HG02885 (cell line): Measurements from ENCODE around the gene HEXD.

Experiments used
- ATAC-seq: cut with Tn5 transposase; IDR thresholded peaks from one replicate; pipeline ENCODE4 v1.9.1; 2021; ENCODE audit warnings: mild to moderate bottlenecking; ENCODE audit not compliant: unreplicated experiment, poor library complexity

Gene HEXD

DNA sequence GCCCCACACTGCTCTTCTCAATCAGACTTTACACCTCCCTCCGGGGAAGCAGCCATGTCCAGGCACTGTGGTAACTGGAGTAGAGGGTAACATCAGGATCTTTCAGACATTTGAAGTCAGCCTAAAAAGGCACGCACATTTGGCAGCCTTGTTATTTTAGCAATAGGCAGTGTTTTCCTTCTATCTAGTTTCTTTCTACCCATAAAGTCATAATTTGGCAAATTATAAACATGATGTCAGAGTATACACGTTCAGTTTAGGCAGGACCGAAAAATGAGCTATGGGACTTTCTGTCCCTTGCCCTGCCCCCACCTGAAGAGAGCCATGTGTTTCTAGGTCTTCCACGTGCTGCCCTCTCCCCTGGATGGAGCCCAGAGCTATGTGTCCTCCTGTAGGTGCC is 61.5 kb downstream of the HEXD start:
- ATAC-seq: no peak

DNA sequence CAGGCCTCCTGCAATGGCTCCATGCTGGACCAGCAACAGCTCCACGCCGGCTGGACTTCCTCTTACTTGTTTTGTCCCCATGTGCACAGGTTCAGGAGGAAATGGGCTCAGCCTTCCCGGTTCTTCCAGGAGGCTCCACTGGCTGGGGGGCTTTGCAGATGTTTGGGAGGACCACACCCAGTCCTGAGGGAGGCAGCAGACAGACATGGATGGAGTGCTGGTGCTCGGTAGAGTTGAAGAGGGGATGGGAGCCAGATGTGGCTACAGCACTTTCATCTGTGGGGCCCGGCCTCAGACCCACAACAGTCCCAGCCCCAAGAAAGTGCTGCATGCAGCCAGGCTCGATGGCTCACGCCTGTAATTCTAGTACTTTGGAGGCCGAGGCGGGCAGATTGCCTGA is 62.2 kb downstream of the HEXD start:
- no peak for ATAC-seq

DNA sequence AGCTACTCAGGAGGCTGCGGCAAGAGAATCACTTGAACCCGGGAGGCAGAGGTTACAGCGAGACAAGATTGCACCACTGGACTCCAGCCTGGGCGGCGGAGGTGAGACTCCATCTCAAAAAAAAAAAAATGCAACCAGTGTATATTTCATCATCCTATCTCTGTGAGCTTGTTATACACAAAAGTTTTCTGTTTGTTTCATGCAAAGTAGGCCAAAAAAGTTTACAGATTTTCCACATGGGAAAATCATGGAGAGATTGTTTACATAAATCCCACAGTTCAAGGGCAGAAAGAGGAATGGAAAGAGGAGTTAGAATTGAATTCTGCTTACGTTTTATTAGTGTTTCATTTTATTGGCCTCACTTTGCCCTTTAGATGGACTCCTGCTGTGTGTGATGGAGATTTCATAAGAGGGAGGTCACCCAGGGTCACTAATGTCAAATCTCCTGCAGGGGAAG is 65.1 kb downstream of the HEXD start:
- ATAC-seq: no peak

DNA sequence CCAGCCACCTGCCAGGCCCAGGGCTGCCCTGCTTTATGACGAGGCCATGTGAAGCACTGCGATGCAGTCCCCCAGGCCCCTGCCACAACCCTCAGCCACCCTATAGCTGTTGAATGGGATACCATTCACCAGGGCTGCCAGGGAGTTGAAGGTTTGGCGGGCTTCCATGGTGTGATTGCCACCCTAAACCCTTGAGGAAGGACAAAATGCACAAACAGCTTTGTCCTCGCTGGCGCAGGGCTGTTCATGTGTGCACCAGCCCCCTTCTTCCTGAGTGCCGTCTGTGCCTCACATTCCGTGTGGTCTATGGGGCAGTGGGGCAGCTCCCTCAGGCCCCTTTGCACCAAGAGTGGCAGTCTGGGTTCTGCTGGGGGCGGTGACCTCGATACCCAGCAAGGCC is 65.7 kb downstream of the HEXD start:
- no peak for ATAC-seq

DNA sequence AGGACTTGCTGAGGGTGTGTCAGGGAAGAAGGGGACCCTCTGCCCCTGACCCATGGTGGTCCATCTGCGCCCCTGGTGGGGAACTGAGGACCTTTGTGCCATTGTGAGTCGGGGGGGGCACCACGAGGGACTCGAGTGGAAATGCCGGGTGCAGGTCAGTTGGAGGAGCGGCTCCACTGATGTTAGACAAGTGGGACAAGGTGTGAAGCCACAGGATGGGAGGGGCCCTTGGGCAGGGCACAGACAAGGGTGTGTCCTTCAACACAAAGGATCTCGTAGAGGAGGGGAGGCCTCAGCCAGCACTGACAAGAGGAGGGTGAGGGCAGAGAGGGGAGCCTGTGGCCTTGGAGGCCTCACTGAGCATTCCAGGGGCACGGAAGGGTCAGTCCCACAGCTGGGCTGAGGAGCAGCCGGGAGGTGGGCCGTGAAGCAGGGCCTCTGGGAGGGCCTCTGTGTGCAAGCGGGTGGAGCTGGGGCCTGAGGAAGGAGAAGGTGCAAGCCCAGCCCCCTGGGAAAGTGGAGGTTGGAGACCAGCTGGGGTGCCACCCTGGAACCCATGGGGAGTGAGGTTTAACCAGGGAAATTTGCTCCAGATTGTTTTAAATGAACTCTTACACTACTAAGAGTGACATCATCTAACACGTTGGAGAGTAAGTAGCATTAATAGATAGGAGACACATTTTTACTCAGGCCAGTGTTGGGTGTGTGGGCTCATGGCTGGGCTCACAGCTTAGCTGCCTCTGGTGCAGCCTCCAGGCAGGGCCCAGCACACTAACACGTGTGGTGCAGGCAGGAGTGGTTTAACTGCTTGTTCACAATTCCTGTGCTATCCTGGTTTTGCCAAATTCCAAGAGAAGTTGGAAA is 68.3 kb downstream of the HEXD start:
- ATAC-seq: no peak

DNA sequence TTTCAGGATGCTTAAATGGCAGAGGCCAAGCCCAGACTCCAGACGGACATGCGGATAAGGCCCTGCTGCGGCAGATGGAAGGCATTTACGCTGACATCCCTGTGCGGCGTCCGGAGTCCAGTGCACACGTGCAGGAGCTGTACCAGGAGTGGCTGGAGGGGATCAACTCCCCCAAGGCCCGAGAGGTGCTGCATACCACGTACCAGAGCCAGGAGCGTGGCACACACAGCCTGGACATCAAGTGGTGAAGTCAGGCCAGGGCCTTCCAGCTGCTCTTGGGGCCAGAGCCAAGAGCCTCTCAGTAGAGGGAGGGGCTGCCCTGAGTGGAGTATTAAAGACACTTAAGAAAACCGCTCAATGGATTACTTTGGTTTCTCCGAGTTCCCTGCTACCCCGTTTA is 69.8 kb downstream of the HEXD start:
- no peak for ATAC-seq

DNA sequence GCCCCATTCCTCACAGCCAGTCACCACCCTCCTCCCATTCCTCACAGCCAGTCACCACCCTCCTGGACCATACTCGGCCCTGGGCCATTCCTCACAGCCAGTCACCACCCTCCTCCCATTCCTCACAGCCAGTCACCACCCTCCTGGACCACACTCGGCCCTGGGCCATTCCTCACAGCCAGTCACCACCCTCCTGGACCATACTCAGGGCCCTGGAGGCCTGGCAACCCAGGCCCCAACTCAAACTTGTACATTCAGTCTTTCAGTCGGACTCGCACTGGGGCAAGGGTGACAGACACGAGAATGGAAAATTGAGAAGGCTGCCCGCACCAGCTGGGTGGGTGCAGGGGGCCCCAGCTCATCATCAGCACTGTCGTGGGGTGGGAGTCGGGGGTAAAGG is 71.0 kb downstream of the HEXD start:
- ATAC-seq: no peak

DNA sequence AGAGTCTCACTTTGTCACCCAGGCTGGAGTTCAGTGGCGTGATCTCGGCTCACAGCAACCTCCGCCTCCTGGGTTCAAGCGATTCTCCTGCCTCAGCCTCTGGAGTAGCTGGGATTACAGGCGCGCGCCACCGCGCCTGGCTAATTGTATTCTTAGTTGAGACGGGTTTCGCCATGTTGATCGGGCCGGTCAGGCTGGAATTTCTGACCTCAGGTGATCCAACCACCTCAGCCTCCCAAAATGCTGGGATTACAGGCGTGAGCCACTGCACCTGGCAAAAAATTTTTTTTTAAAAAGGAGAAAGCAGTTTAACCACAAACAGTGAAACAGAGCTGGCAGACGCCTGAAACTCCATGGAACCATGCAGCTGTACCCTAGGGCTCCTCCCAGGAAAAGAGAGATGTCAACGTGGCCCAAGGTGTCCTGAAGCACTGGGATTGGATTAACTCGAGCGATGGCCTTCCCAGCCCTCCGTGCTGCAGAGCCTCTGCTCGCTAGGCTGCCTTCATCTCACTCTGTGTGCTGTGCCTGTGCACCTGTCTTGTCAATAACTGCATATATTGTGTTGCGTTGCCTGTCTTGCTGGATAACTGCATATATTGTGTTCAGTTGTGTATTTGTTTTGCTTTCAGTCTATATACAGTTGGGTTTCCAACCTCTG is 71.8 kb downstream of the HEXD start:
- no peak for ATAC-seq

DNA sequence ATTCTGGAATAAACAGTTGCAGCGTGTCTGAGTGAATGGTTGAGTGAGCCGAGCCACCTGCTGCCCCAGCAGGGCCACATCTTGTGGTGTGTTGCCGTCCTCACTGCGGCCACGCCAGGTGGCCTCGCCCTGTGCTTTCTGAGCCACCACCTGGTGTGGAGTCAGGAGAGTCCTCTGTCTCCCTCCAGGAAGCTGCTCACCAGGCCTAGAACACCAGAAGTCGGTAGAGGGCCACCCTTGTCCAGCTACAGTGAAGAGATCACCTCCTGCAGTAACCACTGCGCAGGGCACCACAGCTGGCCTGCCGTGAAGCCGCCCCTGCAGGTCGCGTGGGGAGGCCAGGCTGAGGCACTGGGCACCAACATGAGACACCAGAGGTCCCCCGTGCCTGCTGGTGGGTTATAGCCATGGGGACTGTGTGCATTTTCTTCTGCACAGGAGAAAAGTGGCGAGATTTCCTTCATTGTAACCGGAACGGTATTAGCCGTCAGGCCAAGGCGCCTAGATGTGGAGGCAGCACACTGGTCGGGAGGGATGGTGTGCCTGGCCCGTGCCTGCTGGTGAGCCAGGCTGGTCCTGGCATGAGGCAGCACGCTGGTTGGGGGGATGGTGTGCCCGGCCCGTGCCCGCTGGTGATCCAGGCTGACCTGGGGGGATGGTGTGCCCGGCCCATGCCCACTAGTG is 72.5 kb downstream of the HEXD start:
- ATAC-seq: no peak

DNA sequence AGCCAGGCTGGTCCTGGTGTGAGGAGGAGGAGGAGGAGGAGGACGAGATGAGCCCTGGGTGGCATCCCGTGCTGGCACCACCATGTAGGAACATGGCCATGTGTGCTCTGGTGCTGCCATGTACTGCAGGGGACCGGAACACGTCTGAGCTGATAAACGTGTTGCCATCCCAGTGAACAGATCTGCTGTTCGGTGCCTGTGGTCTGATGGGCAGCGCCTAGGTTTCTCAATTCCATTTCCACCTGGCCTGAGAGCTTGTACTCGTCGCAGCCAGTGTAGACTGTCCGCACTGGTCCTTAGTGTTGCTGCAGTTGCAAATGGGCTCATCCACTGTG is 73.0 kb downstream of the HEXD start:
- ATAC-seq: no peak

DNA sequence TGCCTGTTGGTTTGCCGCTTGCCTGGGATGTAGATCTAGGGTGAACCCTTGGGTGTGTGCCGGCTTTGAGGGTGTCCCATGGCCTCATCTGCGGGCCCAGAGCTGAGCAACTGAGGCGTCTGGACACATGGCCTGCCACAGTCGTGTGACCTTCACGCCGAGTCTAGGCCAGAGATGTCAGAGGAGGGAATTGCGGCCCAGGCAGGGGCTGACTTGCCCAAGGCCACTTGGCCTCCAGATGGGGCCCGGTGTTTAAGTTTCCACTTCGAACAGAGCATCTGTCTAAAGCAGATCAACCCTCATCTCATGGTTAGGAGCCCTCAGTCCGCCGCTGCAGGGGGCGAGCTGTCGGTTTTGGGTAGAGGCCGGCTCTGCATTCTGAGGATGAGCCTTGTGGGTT is 73.4 kb downstream of the HEXD start:
- ATAC-seq: no peak
